Type B pancreatic cell (in vitro differentiated cells): ENCODE data around the gene MEIG1. TPM values are rescaled to one million over a fixed set of nuclear protein-coding genes. Genes with fewer than 3 reads are reported as not detected.

Experiments used
- DNase-seq: peaks from one replicate; pipeline ENCODE4 v3.0.0; 2021; ENCODE audit warnings: mixed read lengths; ENCODE audit not compliant: unreplicated experiment; ENCODE audit errors: extremely low spot score
- H3K27ac Mint-ChIP-seq: 2 replicates; pipeline ENCODE4 v1.8.0; 2021; ENCODE audit warnings: mild to moderate bottlenecking, mixed read lengths
- H3K27me3 Mint-ChIP-seq: 2 replicates; pipeline ENCODE4 v1.8.0; 2021; ENCODE audit warnings: mixed read lengths
- H3K36me3 Mint-ChIP-seq: 2 replicates; pipeline ENCODE4 v1.8.0; 2021; ENCODE audit warnings: mixed read lengths
- H3K4me1 Mint-ChIP-seq: one replicate; pipeline ENCODE4 v1.8.0; 2021; ENCODE audit warnings: mixed read lengths; ENCODE audit not compliant: unreplicated experiment
- H3K4me3 Mint-ChIP-seq: 2 replicates; pipeline ENCODE4 v1.8.0; 2021; ENCODE audit warnings: mild to moderate bottlenecking, mixed read lengths
- H3K9me3 Mint-ChIP-seq: 2 replicates; pipeline ENCODE4 v1.8.0; 2021; ENCODE audit warnings: mixed read lengths
- total RNA-seq: library from RNA; stranded (reverse); gene quantifications from 2 replicates; pipeline ENCODE4 v1.2.1, GENCODE V29; 2021; ENCODE audit warnings: low replicate concordance
- TF ChIP-seq, protein P1 (sequence below): fragments of 200-600 bp; sonication (generic); conservative IDR thresholded peaks from 2 replicates; pipeline ENCODE4 v1.5.0; 2021; ENCODE audit warnings: antibody characterized with exemption, mild to moderate bottlenecking

MEIG1 gene
- total RNA-seq, 1 donor from 2014 or later: 2.8 TPM

DNA sequence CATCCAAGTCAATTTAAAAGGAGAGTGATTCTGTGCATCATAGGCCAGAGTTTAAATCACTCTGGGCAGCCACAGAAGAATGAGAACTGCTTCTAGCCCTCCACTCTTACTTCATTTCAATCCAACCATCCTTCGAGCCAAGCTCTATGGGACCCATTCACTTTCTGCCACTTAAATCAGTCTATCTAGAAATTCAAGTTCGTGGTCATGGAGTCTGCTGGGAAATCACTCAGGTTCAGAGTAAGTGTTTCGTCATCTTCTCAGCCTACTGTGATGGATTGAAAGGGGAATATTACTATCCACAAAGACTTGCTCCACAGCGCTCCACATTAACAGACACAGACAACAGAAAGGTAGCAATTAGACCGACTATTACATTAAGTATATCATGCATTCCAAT is 9.9 kb upstream of the MEIG1 start:
- Mint-ChIP-seq H3K9me3 (no peaks in the 10 kb centered on the region), H3K36me3 (peaks cover 3% of the 10 kb centered on the region), H3K27ac (peak overlapping the region; percentile 16)

DNA sequence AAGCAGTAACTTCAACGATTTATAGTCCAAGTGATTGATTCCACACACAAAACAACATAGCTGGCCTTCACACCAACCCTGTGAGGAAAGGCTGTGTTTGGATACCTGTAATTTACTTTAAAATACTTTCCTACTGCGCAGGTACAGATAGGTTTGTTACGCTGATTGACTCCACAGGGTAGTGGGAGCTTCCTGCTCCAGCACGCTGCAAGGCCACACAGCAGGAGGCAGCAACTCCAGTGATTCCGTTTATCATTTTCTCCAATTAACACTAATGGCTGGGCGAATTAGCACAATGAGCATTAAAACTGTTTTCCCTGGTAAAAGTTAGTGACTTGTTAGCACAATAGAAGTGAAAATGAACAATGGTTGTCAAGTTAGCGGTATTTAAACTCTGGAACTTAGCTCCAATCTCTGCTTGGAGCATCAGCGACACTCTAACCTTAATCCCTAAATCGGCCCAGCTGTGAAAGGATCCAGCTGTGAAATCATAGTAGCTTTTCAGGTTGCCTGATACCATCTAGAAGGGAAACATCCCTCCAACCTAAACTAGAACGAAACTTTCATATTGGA is 6.3 kb upstream of the MEIG1 start:
- DNase-seq: no peak
- no peaks in the 10 kb centered on the region for H3K9me3 Mint-ChIP-seq
- no peaks in the 10 kb centered on the region for H3K27me3 Mint-ChIP-seq
- peaks cover 19% of the 10 kb centered on the region for H3K4me1 Mint-ChIP-seq
- TF ChIP-seq, protein P1, sequence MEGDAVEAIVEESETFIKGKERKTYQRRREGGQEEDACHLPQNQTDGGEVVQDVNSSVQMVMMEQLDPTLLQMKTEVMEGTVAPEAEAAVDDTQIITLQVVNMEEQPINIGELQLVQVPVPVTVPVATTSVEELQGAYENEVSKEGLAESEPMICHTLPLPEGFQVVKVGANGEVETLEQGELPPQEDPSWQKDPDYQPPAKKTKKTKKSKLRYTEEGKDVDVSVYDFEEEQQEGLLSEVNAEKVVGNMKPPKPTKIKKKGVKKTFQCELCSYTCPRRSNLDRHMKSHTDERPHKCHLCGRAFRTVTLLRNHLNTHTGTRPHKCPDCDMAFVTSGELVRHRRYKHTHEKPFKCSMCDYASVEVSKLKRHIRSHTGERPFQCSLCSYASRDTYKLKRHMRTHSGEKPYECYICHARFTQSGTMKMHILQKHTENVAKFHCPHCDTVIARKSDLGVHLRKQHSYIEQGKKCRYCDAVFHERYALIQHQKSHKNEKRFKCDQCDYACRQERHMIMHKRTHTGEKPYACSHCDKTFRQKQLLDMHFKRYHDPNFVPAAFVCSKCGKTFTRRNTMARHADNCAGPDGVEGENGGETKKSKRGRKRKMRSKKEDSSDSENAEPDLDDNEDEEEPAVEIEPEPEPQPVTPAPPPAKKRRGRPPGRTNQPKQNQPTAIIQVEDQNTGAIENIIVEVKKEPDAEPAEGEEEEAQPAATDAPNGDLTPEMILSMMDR: no peak
- peak overlapping the region; percentile 93 for H3K27ac Mint-ChIP-seq
- H3K36me3 Mint-ChIP-seq: peaks cover 3% of the 10 kb centered on the region
- peak overlapping the region; percentile 89 for H3K4me3 Mint-ChIP-seq

More for the DNA sequence above, 9.9 kb upstream of the MEIG1 start:
- DNase-seq: no peak
- Mint-ChIP-seq H3K27me3 (no peaks in the 10 kb centered on the region), H3K4me3 (no peak overlapping the region), H3K4me1 (peaks cover 14% of the 10 kb centered on the region)
- TF ChIP-seq, protein P1: no peak

DNA sequence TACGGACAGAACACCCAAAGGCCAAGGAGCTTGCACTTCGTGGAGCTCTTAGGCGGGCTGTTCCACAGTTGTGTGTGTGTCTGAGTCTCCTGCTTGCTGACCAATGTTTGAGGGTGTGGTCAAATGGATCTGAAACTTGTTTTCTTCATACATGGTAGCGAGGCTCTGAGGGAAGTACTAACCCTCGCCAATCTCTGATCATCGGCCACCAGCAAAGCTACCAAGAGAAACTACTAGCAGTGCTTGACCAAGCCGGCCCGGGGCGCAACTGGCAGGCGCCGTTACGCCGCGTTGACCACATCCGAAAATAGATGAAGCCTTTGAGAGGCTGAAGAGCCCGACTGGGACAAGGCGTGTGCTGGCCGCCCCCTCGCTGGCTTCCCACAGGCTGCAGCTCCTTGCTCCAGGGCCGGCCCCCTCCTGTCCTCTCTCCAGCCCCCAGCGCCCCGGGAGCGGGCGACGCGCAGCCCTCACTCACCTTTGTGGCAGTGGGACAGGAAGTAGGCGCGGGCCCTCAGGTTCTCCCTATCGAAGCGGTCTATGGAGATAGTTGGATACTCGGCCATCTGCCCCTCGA is 5.7 kb upstream of the MEIG1 start:
- peak overlapping the region; percentile 93 for H3K27ac Mint-ChIP-seq
- H3K9me3 Mint-ChIP-seq: no peaks in the 10 kb centered on the region
- TF ChIP-seq, protein P1: no peak
- DNase-seq: no peak
- H3K27me3 Mint-ChIP-seq: no peaks in the 10 kb centered on the region
- peaks cover 19% of the 10 kb centered on the region for H3K4me1 Mint-ChIP-seq
- peaks cover 3% of the 10 kb centered on the region for H3K36me3 Mint-ChIP-seq
- H3K4me3 Mint-ChIP-seq: peak overlapping the region; percentile 89

- Mint-ChIP-seq H3K9me3 (no peaks in the 10 kb centered on the region), H3K4me1 (peaks cover 22% of the 10 kb centered on the region), H3K4me3 (peak within 1 kb of the TSS; percentile 89), H3K27ac (peak within 1 kb of the TSS; percentile 93), H3K27me3 (no peaks in the 10 kb centered on the region), H3K36me3 (peaks cover 3% of the 10 kb centered on the region)
- TF ChIP-seq, protein P1: no peak
- DNase-seq: peak; percentile 91
Observed at GRCh38 chr10:14954001-14954770, 5.0 kb upstream of the MEIG1 start, which contains the start of gene DCLRE1C. Gene DCLRE1C, minus strand, starts transcription at chr10:14954096. Its CDS starts 86 bp downstream, at chr10:14954010.

DNA sequence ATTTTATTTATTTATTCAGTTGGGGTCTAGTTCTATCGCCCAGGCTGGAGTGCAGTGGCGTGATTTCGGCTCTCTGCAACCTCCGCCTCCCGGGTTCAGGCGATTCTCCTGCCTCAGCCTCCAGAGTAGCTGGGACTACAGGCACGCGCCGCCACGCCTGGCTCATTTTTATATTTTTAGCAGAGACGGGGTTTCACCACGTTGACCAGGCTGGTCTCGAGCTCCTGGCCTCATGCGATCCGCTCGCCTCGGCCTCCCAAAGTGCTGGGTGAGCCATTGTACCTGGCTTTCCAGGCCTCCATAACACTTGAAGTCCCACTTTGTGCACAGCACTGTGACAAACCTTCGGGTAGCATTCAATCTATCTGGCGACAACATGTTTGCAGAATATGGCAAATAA is 4.3 kb upstream of the MEIG1 start:
- Mint-ChIP-seq H3K4me1 (peaks cover 22% of the 10 kb centered on the region), H3K27me3 (no peaks in the 10 kb centered on the region), H3K9me3 (no peaks in the 10 kb centered on the region), H3K36me3 (peaks cover 3% of the 10 kb centered on the region), H3K27ac (peak overlapping the region; percentile 93), H3K4me3 (peak overlapping the region; percentile 89)
- TF ChIP-seq, protein P1: no peak
- no peak for DNase-seq
